Measurements from ENCODE around the gene NUAK1. TPM values are rescaled to one million over a fixed set of nuclear protein-coding genes. Genes with fewer than 3 reads are reported as not detected.

Gene NUAK1
- total and polyA plus RNA-seq, 7 donors = 7.0 to 102 (median 21.8) TPM

GRCh38 chr12:106073179-106073578, 65.6 kb downstream of the NUAK1 start:
- intact Hi-C loops (cut with DNase I) = no loop called here
- peaks cover under 1 to 46% of the 10 kb centered on the region in 2 donors for H3K36me3 ChIP-seq (ENCODE audit: insufficient read depth in 1 of 2, low read depth in 1 of 2)
- WGBS, 3 donors = 93 to 96% (median 95%) methylated on average over 3 of the region's 3 CpGs
- no peak for TF ChIP-seq CTCF (IDR thresholded peaks at IDR 0.05)
- H3K27ac ChIP-seq = no peak overlapping the region
- no peak overlapping the region for H3K4me3 ChIP-seq
- no peaks in the 10 kb centered on the region for H3K9me3 ChIP-seq
- no peaks in the 10 kb centered on the region for H3K27me3 ChIP-seq (ENCODE audit: insufficient read depth in 3 of 3, low read length in 2 of 3)
- ATAC-seq = no peak
- peaks cover 1% of the 10 kb centered on the region for H3K4me1 ChIP-seq
- DNase-seq = no peak

- no peak overlapping the region for H3K4me3 ChIP-seq
- no peak for TF ChIP-seq CTCF (IDR thresholded peaks at IDR 0.05)
- no peaks in the 10 kb centered on the region for H3K9me3 ChIP-seq
- ATAC-seq (no peak), DNase-seq (no peak)
- H3K36me3 ChIP-seq (ENCODE audit: insufficient read depth in 1 of 2, low read depth in 1 of 2) = peaks cover 4 to 50% of the 10 kb centered on the region in 2 donors
- H3K4me1 ChIP-seq = no peaks in the 10 kb centered on the region
- intact Hi-C loops (cut with DNase I) = no loop called here
- 65 to 74% (median 68%) methylated on average over 2 of the region's 2 CpGs for WGBS, 3 donors
- H3K27ac ChIP-seq = no peak overlapping the region
- H3K27me3 ChIP-seq (ENCODE audit: insufficient read depth in 3 of 3, low read length in 2 of 3) = no peaks in the 10 kb centered on the region
These were observed 66.0 kb downstream of the NUAK1 start for GRCh38 chr12:106072751-106073150.

- Histone ChIP-seq H3K27ac (no peak overlapping the region), H3K36me3 (ENCODE audit: insufficient read depth in 1 of 2, low read depth in 1 of 2) (peaks cover 4 to 50% of the 10 kb centered on the region in 2 donors), H3K27me3 (ENCODE audit: insufficient read depth in 3 of 3, low read length in 2 of 3) (no peaks in the 10 kb centered on the region), H3K9me3 (no peaks in the 10 kb centered on the region), H3K4me1 (no peaks in the 10 kb centered on the region), H3K4me3 (no peak overlapping the region)
- TF ChIP-seq CTCF (IDR thresholded peaks at IDR 0.05) = no peak
- intact Hi-C loops (cut with DNase I) = no loop called here
- DNase-seq (no peak), ATAC-seq (peak in 1 of 4 donors; percentile 29)
- 78 to 81% (median 81%) methylated on average over 4 of the region's 4 CpGs for WGBS, 3 donors
These were observed 67.1 kb downstream of the NUAK1 start for GRCh38 chr12:106071686-106072085.

GRCh38 chr12:106070611-106071010, 68.1 kb downstream of the NUAK1 start:
- ATAC-seq = no peak
- no peaks in the 10 kb centered on the region for H3K27me3 ChIP-seq (ENCODE audit: insufficient read depth in 3 of 3, low read length in 2 of 3)

More at GRCh38 chr12:106070611-106071010, 68.1 kb downstream of the NUAK1 start:
- no peaks in the 10 kb centered on the region for H3K9me3 ChIP-seq
- no peak overlapping the region for H3K4me3 ChIP-seq
- H3K4me1 ChIP-seq = no peaks in the 10 kb centered on the region
- peaks cover 4 to 58% of the 10 kb centered on the region in 2 donors for H3K36me3 ChIP-seq (ENCODE audit: insufficient read depth in 1 of 2, low read depth in 1 of 2)
- intact Hi-C loops (cut with DNase I) = no loop called here
- no peak for DNase-seq
- WGBS, 3 donors = 96 to 99% (median 98%) methylated on average over 6 of the region's 6 CpGs
- no peak for TF ChIP-seq CTCF (IDR thresholded peaks at IDR 0.05)
- no peak overlapping the region for H3K27ac ChIP-seq
